ENCODE data around the gene ARRDC1.

- TF ChIP-seq CTCF (IDR thresholded peaks at IDR 0.05; ENCODE audit: low read length) (no peak), EZH2 (IDR thresholded peaks at IDR 0.05; ENCODE audit: borderline replicate concordance, low read length) (no peak)
Measured at GRCh38 chr9:137618105-137619067, 12.9 kb downstream of the ARRDC1 start, which contains the start of gene EHMT1.
